Neural progenitor cell (in vitro differentiated cells): ENCODE measurements around the gene ADAMTS12. TPM values are rescaled to one million over a fixed set of nuclear protein-coding genes. Genes with fewer than 3 reads are reported as not detected.

Experiments
- DNase-seq: peaks from one replicate; pipeline ENCODE4 v3.0.0-alpha.2; 2016; ENCODE audit warnings: low spot score
- H2AFZ ChIP-seq: fragments of 200-600 bp; sonication (generic); replicated peaks from 2 replicates; pipeline ENCODE4 v1.6.1; 2016; ENCODE audit warnings: antibody characterized with exemption
- H3F3A ChIP-seq: fragments of 200-600 bp; sonication (generic); 2 replicates; pipeline ENCODE4 v1.6.1; 2016; ENCODE audit warnings: antibody characterized with exemption, low read depth
- H3K27ac ChIP-seq: fragments of 200-600 bp; sonication (generic); 2 replicates; pipeline ENCODE4 v1.5.1; 2016; ENCODE audit warnings: mild to moderate bottlenecking
- H3K27me3 ChIP-seq: fragments of 200-600 bp; sonication (generic); 2 replicates; pipeline ENCODE4 v1.6.1; 2016; ENCODE audit warnings: mild to moderate bottlenecking, moderate library complexity
- H3K36me3 ChIP-seq: fragments of 200-600 bp; sonication (generic); 2 replicates; pipeline ENCODE4 v1.5.1; 2016
- H3K4me1 ChIP-seq: fragments of 200-600 bp; sonication (generic); 2 replicates; pipeline ENCODE4 v1.6.1; 2016; ENCODE audit warnings: mixed run types
- H3K4me2 ChIP-seq: fragments of 200-600 bp; sonication (generic); 2 replicates; pipeline ENCODE4 v1.6.1; 2016
- H3K4me3 ChIP-seq: fragments of 200-600 bp; sonication (generic); 2 replicates; pipeline ENCODE4 v1.5.1; 2016
- H3K79me2 ChIP-seq: fragments of 200-600 bp; sonication (generic); 2 replicates; pipeline ENCODE4 v1.6.1; 2016; ENCODE audit warnings: low read depth
- H3K9ac ChIP-seq: fragments of 200-600 bp; sonication (generic); 2 replicates; pipeline ENCODE4 v1.6.1; 2016
- H3K9me3 ChIP-seq: fragments of 200-600 bp; sonication (generic); 2 replicates; pipeline ENCODE4 v1.5.1; 2016; ENCODE audit warnings: low read depth
- H4K20me1 ChIP-seq: fragments of 200-600 bp; sonication (generic); 2 replicates; pipeline ENCODE4 v1.6.1; 2016; ENCODE audit warnings: low read depth
- H3K27ac Mint-ChIP-seq: 3 replicates; pipeline ENCODE4 v1.8.0; 2021; ENCODE audit warnings: mixed read lengths
- H3K27me3 Mint-ChIP-seq: 2 replicates; pipeline ENCODE4 v1.8.0; 2022; ENCODE audit warnings: low read depth, mild to moderate bottlenecking, inconsistent platforms, moderate library complexity, mixed read lengths; ENCODE audit not compliant: insufficient read depth
- H3K36me3 Mint-ChIP-seq: 3 replicates; pipeline ENCODE4 v1.8.0; 2021; ENCODE audit warnings: mixed read lengths
- H3K4me1 Mint-ChIP-seq: 3 replicates; pipeline ENCODE4 v1.8.0; 2021; ENCODE audit warnings: mixed read lengths
- H3K4me3 Mint-ChIP-seq: 3 replicates; pipeline ENCODE4 v1.8.0; 2021; ENCODE audit warnings: mild to moderate bottlenecking, moderate library complexity, mixed read lengths
- H3K9me3 Mint-ChIP-seq: 3 replicates; pipeline ENCODE4 v1.8.0; 2020; ENCODE audit warnings: mixed read lengths
- CTCF ChIP-seq: fragments of 200-600 bp; sonication (generic); IDR thresholded peaks from 2 replicates; pipeline ENCODE4 v1.5.1; 2017; ENCODE audit warnings: antibody characterized with exemption, mild to moderate bottlenecking
- EZH2 ChIP-seq: fragments of 200-600 bp; sonication (generic); IDR thresholded peaks from 2 replicates; pipeline ENCODE4 v1.6.1; 2017; ENCODE audit warnings: antibody characterized with exemption, mild to moderate bottlenecking, moderate library complexity
- EZH2phosphoT487 ChIP-seq: fragments of 200-600 bp; sonication (generic); IDR thresholded peaks from 2 replicates; pipeline ENCODE4 v1.6.1; 2017; ENCODE audit warnings: antibody characterized with exemption
- total RNA-seq: library from RNA; depleted of rRNA; stranded (reverse); fragments of >200 nt; gene quantifications from 2 replicates; pipeline ENCODE4 v1.2.3, GENCODE V29; 2015; ENCODE audit warnings: low replicate concordance

Gene ADAMTS12
- total RNA-seq, 1 donor from 2014 or later: 15.6 TPM

GRCh38 chr5:33885679-33886078 lies 6.1 kb downstream of the ADAMTS12 start:
- H3K4me2 ChIP-seq: no peak overlapping the region
- H3K27ac ChIP-seq: no peak overlapping the region
- no peak overlapping the region for H3K9ac ChIP-seq
- peaks cover 93% of the 10 kb centered on the region for H3K79me2 ChIP-seq
- Mint-ChIP-seq H3K36me3 (peaks cover 5% of the 10 kb centered on the region), H3K9me3 (no peaks in the 10 kb centered on the region), H3K4me3 (no peak overlapping the region), H3K4me1 (peaks cover 22% of the 10 kb centered on the region), H3K27me3 (peaks cover 2% of the 10 kb centered on the region), H3K27ac (no peak overlapping the region)
- no peak for DNase-seq
- H3F3A ChIP-seq: peaks cover 10% of the 10 kb centered on the region
- TF ChIP-seq EZH2 (no peak), CTCF (no peak)
- no peak overlapping the region for H2AFZ ChIP-seq
- no peak overlapping the region for H3K4me3 ChIP-seq
- peaks cover 44% of the 10 kb centered on the region for H3K4me1 ChIP-seq
- H3K36me3 ChIP-seq: no peaks in the 10 kb centered on the region
- no peaks in the 10 kb centered on the region for H3K27me3 ChIP-seq
- no peaks in the 10 kb centered on the region for H4K20me1 ChIP-seq
- H3K9me3 ChIP-seq: no peaks in the 10 kb centered on the region

GRCh38 chr5:33883482-33883881 lies 8.3 kb downstream of the ADAMTS12 start:
- Histone ChIP-seq H3K9me3 (no peaks in the 10 kb centered on the region), H3K9ac (no peak overlapping the region), H2AFZ (no peak overlapping the region), H4K20me1 (no peaks in the 10 kb centered on the region), H3K4me1 (peaks cover 23% of the 10 kb centered on the region), H3K4me3 (no peak overlapping the region), H3F3A (no peaks in the 10 kb centered on the region), H3K36me3 (no peaks in the 10 kb centered on the region), H3K4me2 (no peak overlapping the region), H3K27me3 (no peaks in the 10 kb centered on the region), H3K79me2 (peaks cover 72% of the 10 kb centered on the region), H3K27ac (no peak overlapping the region)
- Mint-ChIP-seq H3K4me1 (peaks cover 2% of the 10 kb centered on the region), H3K36me3 (peaks cover 14% of the 10 kb centered on the region), H3K27ac (no peak overlapping the region), H3K4me3 (no peak overlapping the region), H3K9me3 (no peaks in the 10 kb centered on the region), H3K27me3 (peaks cover 2% of the 10 kb centered on the region)
- no peak for DNase-seq
- TF ChIP-seq EZH2 (no peak), CTCF (no peak), EZH2phosphoT487 (no peak)

- H3K27ac ChIP-seq: no peak overlapping the region
- no peak overlapping the region for H3K9ac ChIP-seq
- H3K79me2 ChIP-seq: peaks cover 64% of the 10 kb centered on the region
- H3F3A ChIP-seq: no peaks in the 10 kb centered on the region
- no peaks in the 10 kb centered on the region for H4K20me1 ChIP-seq
- H3K27me3 Mint-ChIP-seq: peaks cover 2% of the 10 kb centered on the region
- no peak overlapping the region for H2AFZ ChIP-seq
- H3K27me3 ChIP-seq: no peaks in the 10 kb centered on the region
- no peak for TF ChIP-seq CTCF
- TF ChIP-seq EZH2phosphoT487: no peak
- no peak for TF ChIP-seq EZH2
- no peak overlapping the region for H3K4me3 ChIP-seq
- H3K9me3 Mint-ChIP-seq: peaks cover 10% of the 10 kb centered on the region
- H3K4me1 Mint-ChIP-seq: peaks cover 2% of the 10 kb centered on the region
- H3K36me3 ChIP-seq: peaks cover 11% of the 10 kb centered on the region
- no peak overlapping the region for H3K4me2 ChIP-seq
- H3K9me3 ChIP-seq: no peaks in the 10 kb centered on the region
- peaks cover 10% of the 10 kb centered on the region for H3K4me1 ChIP-seq
- no peak overlapping the region for H3K4me3 Mint-ChIP-seq
- no peak overlapping the region for H3K27ac Mint-ChIP-seq
- DNase-seq: no peak
- peaks cover 29% of the 10 kb centered on the region for H3K36me3 Mint-ChIP-seq
Measured at GRCh38 chr5:33880319-33880718, 11.5 kb downstream of the ADAMTS12 start.

- Histone ChIP-seq H3K9me3 (no peaks in the 10 kb centered on the region), H3K27ac (no peak overlapping the region), H3K36me3 (peaks cover 11% of the 10 kb centered on the region), H3K79me2 (peaks cover 58% of the 10 kb centered on the region), H3K4me1 (no peaks in the 10 kb centered on the region), H3K4me2 (no peak overlapping the region), H3K4me3 (no peak overlapping the region), H4K20me1 (no peaks in the 10 kb centered on the region), H2AFZ (no peak overlapping the region), H3K27me3 (no peaks in the 10 kb centered on the region), H3F3A (no peaks in the 10 kb centered on the region), H3K9ac (no peak overlapping the region)
- DNase-seq: no peak
- no peak for TF ChIP-seq EZH2phosphoT487
- no peak for TF ChIP-seq CTCF
- H3K9me3 Mint-ChIP-seq: peaks cover 25% of the 10 kb centered on the region
- H3K4me3 Mint-ChIP-seq: no peak overlapping the region
- no peaks in the 10 kb centered on the region for H3K4me1 Mint-ChIP-seq
- H3K27me3 Mint-ChIP-seq: no peaks in the 10 kb centered on the region
- H3K36me3 Mint-ChIP-seq: peaks cover 44% of the 10 kb centered on the region
- H3K27ac Mint-ChIP-seq: no peak overlapping the region
Measured at GRCh38 chr5:33877449-33877848, 14.3 kb downstream of the ADAMTS12 start.
